DND-41 (cell line): ENCODE results near the gene SALL1.
A peak's percentile ranks its signal among the peaks of the same experiment; 100 is the strongest.

Experiments
- ATAC-seq: fragments of 200-7000 bp; cut with Tn5 transposase; 3 replicates; pipeline ENCODE4 v1.9.1; 2021; ENCODE audit warnings: low read depth; ENCODE audit not compliant: insufficient read depth
- DNase-seq: peaks from one replicate; pipeline ENCODE4 v3.0.0-alpha.2; 2020
- H2AFZ ChIP-seq: 2 replicates; pipeline ENCODE4 v1.6.0; 2012; ENCODE audit warnings: low read depth, low read length
- H3K27ac ChIP-seq: 2 replicates; pipeline ENCODE4 v1.5.1; 2012; ENCODE audit warnings: low read length, inconsistent platforms
- H3K27me3 ChIP-seq: fragments of 200-600 bp; sonication (generic); 2 replicates; pipeline ENCODE4 v1.6.0; 2012; ENCODE audit warnings: low read length, mild to moderate bottlenecking, inconsistent platforms; ENCODE audit not compliant: insufficient read depth, poor library complexity
- H3K36me3 ChIP-seq: 2 replicates; pipeline ENCODE4 v1.5.1; 2012; ENCODE audit warnings: low read length, inconsistent platforms; ENCODE audit not compliant: insufficient read depth
- H3K4me1 ChIP-seq: 2 replicates; pipeline ENCODE4 v1.5.1; 2012; ENCODE audit warnings: mild to moderate bottlenecking, low read length; ENCODE audit not compliant: insufficient read depth
- H3K4me2 ChIP-seq: 2 replicates; pipeline ENCODE4 v1.6.0; 2012; ENCODE audit warnings: mild to moderate bottlenecking, moderate library complexity, low read length, inconsistent platforms; ENCODE audit not compliant: insufficient read depth
- H3K4me3 ChIP-seq, 2 experiments: fragments of 200-600 bp in 1 of 2; shearing (Covaris generic) in 1 of 2; 2 replicates each; pipeline ENCODE4 v1.5.1; 2012 to 2016; ENCODE audit warnings: inconsistent platforms in 2 of 2, low read length in 2 of 2, mild to moderate bottlenecking in 2 of 2, low read depth in 1 of 2, moderate library complexity in 1 of 2
- H3K79me2 ChIP-seq: 2 replicates; pipeline ENCODE4 v1.6.0; 2012; ENCODE audit warnings: low read length, inconsistent platforms; ENCODE audit not compliant: insufficient read depth
- H3K9ac ChIP-seq: 2 replicates; pipeline ENCODE4 v1.6.0; 2012; ENCODE audit warnings: low read depth, mild to moderate bottlenecking, inconsistent platforms, low read length, moderate library complexity
- H3K9me3 ChIP-seq: 2 replicates; pipeline ENCODE4 v1.5.1; 2012; ENCODE audit warnings: low read length, moderate library complexity, mild to moderate bottlenecking, inconsistent platforms; ENCODE audit not compliant: insufficient read depth, severe bottlenecking
- H4K20me1 ChIP-seq: 2 replicates; pipeline ENCODE4 v1.6.0; 2012; ENCODE audit warnings: low read length; ENCODE audit not compliant: insufficient read depth
- EZH2 ChIP-seq: IDR thresholded peaks from 3 replicates; pipeline ENCODE4 v1.6.1; 2012; ENCODE audit warnings: borderline replicate concordance, low read depth, mild to moderate bottlenecking, moderate library complexity, low read length, inconsistent platforms; ENCODE audit not compliant: severe bottlenecking
- TF ChIP-seq, protein P1 (sequence below): IDR thresholded peaks from 2 replicates; pipeline ENCODE4 v1.5.1; 2012; ENCODE audit warnings: borderline replicate concordance, low read length, moderate library complexity, mild to moderate bottlenecking; ENCODE audit not compliant: poor library complexity, severe bottlenecking; ENCODE audit errors: extremely low read depth

SALL1 gene

DNA sequence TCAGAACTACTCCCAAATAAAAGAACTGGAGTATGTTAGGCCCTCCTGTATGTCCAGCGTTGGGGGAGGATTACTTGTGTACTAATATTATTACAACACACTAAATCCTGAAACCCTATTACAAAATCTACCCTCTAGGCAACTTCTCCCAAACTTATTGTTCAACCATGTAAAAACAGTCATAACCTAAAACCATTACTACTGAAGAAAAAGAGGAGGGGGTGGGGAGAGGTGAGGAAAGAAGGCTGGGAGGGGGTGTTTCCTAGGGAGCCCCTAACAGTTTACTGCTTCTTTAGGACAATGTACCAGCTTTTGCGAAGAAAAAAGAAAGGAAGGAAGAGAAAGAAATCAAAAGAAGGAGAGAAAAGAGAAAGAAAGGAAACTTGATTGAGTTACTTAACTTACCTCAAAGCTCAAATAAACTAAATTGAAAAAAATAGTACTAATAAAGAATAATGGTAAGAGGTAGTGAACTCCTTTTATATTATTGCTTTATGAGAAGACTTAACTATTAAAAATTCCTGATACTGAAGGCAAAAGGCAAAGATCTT, 2.3 kb downstream of the SALL1 start:
- H3K36me3 ChIP-seq = no peaks in the 10 kb centered on the region
- no peak for ATAC-seq
- no peak overlapping the region for H3K4me3 ChIP-seq
- no peak overlapping the region for H2AFZ ChIP-seq
- TF ChIP-seq EZH2 = no peak
- TF ChIP-seq, protein P1, sequence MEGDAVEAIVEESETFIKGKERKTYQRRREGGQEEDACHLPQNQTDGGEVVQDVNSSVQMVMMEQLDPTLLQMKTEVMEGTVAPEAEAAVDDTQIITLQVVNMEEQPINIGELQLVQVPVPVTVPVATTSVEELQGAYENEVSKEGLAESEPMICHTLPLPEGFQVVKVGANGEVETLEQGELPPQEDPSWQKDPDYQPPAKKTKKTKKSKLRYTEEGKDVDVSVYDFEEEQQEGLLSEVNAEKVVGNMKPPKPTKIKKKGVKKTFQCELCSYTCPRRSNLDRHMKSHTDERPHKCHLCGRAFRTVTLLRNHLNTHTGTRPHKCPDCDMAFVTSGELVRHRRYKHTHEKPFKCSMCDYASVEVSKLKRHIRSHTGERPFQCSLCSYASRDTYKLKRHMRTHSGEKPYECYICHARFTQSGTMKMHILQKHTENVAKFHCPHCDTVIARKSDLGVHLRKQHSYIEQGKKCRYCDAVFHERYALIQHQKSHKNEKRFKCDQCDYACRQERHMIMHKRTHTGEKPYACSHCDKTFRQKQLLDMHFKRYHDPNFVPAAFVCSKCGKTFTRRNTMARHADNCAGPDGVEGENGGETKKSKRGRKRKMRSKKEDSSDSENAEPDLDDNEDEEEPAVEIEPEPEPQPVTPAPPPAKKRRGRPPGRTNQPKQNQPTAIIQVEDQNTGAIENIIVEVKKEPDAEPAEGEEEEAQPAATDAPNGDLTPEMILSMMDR = no peak
- DNase-seq = no peak
- H3K27me3 ChIP-seq = peaks cover 4% of the 10 kb centered on the region
- H3K79me2 ChIP-seq = no peaks in the 10 kb centered on the region
- H3K27ac ChIP-seq = no peak overlapping the region
- H3K4me2 ChIP-seq = no peak overlapping the region
- no peaks in the 10 kb centered on the region for H3K9me3 ChIP-seq
- no peaks in the 10 kb centered on the region for H3K4me1 ChIP-seq
- no peak overlapping the region for H3K9ac ChIP-seq
- H4K20me1 ChIP-seq = no peaks in the 10 kb centered on the region

DNA sequence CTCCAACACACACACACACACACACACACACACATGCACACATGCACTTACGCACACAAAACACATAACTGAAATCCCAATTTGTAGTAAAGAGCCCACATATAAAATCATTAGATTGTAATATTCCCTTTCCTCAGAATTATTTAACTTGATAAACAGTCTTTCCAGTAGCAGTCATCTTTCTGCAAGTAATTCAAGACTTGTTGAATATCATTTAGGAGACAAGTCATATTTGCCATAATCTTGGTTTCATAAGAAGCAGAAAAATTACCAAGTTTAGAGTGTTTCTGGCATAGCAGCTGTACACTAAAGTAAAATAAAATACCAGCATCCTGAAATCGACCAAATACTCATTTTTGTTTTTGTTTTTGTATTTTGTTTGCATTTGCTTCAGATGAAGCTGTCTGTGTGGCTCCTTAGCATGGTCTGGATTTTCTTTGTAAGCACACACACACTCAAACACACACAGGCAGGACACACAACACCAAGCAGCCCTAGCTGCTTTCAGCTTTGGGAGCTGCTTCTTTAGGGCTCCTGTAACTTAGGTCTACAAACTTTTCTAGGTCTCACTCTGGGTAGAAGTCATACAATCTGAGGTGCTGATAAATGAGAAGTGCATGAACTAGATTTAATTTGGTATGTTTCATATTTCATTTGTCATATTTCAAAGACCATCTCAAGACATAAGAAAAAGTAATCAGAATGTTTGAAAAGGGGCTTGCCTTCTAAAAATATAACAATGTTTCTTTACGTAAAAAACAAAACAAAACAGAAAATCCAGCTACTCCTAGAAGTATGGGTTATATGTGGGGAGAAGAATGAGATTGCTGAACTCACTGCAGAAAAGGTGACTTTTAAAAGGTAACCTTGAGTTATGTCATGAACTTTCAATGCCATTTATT, 3.0 kb downstream of the SALL1 start:
- no peak for ATAC-seq
- Histone ChIP-seq H3K79me2 (no peaks in the 10 kb centered on the region), H3K4me2 (no peak overlapping the region), H3K4me1 (no peaks in the 10 kb centered on the region), H3K9me3 (no peaks in the 10 kb centered on the region), H3K9ac (no peak overlapping the region), H3K27ac (no peak overlapping the region), H3K4me3 (no peak overlapping the region), H2AFZ (no peak overlapping the region), H4K20me1 (no peaks in the 10 kb centered on the region), H3K36me3 (no peaks in the 10 kb centered on the region), H3K27me3 (peaks cover 4% of the 10 kb centered on the region)
- TF ChIP-seq, protein P1 = no peak
- TF ChIP-seq EZH2 = no peak
- no peak for DNase-seq

DNA sequence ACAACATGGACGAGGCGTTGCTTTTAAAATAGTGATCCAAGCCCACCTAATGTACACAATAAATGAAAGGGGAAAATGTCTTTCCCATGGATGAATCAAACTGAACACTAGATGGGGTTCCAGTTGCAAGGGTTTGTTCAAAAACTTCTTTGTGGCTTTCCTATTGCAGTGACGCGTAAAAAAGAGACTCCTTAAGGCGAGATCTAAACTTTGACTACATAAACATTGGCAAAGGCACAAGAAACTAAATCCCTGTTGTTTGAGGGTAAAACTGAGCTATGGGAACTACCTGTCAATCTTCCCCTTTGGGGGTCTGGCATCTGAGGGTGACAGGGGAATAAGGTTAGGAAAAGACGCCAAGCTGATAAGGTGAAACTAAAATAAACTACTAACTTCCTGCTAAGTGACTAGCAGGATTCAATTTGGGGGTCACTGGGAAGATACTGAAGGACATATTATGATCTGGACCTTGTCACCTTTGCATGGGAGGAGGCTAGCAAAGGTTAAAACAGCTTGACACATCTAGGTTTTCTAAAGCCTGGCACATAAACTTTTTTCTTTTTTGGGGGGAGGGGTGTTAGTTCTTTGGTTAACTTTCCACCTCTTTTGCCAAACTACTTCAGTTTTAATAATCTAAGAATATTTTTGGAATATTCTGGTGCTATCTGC, 4.7 kb downstream of the SALL1 start:
- Histone ChIP-seq H3K4me2 (no peak overlapping the region), H3K79me2 (no peaks in the 10 kb centered on the region), H3K27ac (no peak overlapping the region), H3K4me1 (no peaks in the 10 kb centered on the region), H3K4me3 (no peak overlapping the region), H3K9me3 (no peaks in the 10 kb centered on the region), H2AFZ (no peak overlapping the region), H3K36me3 (no peaks in the 10 kb centered on the region), H4K20me1 (no peaks in the 10 kb centered on the region), H3K9ac (no peak overlapping the region), H3K27me3 (peaks cover 4% of the 10 kb centered on the region)
- TF ChIP-seq, protein P1 = peak; percentile 7
- no peak for TF ChIP-seq EZH2
- no peak for DNase-seq
- ATAC-seq = no peak
